ENCODE data around the gene MT1M. TPM values are rescaled to one million over a fixed set of nuclear protein-coding genes. Genes with fewer than 3 reads are reported as not detected.
"Not testable (repeated sequence)": the region's sequence is repeated elsewhere in the genome, so short reads cannot be mapped to it uniquely, and the experiment has no call there.

The MT1M gene
- polyA plus RNA-seq, 4 donors = 0.27 to 1.1 (median 0.32) TPM; not detected in 1

DNA sequence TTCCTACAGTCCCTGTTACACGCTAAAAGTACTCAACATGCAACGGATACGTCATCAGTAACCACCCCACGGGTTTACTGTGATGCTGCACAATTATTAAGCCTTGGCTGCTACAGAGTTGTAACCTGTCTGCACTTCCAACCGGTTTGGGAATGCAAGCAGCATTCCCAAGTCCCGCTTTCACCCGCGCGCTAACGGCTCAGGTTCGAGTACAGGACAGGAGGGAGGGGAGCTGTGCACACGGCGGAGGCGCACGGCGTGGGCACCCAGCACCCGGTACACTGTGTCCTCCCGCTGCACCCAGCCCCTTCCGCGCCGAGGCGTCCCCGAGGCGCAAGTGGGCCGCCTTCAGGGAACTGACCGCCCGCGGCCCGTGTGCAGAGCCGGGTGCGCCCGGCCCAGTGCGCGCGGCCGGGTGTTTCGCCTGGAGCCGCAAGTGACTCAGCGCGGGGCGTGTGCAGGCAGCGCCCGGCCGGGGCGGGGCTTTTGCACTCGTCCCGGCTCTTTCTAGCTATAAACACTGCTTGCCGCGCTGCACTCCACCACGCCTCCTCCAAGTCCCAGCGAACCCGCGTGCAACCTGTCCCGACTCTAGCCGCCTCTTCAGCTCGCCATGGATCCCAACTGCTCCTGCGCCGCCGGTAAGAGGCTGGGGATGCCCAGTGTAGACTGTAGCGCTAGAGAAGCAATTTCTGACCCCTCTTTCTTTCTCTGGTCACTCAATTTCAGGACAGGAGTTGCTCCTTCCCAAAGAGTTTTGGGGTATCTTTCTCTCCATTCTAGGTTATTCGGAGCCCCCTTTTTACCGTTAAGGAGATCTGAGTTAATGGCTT lies 24.2 kb upstream of the MT1M start, which contains the start of gene MT2A:
MT2A (plus strand) TSS at position 542 of the 833 bp plus-strand sequence; CDS start at position 614, 72 bp downstream.
- DNase-seq (ENCODE audit: low read depth in 4 of 4, low spot score in 3 of 4) = peak; percentile 66 to 82 (median 76)

DNA sequence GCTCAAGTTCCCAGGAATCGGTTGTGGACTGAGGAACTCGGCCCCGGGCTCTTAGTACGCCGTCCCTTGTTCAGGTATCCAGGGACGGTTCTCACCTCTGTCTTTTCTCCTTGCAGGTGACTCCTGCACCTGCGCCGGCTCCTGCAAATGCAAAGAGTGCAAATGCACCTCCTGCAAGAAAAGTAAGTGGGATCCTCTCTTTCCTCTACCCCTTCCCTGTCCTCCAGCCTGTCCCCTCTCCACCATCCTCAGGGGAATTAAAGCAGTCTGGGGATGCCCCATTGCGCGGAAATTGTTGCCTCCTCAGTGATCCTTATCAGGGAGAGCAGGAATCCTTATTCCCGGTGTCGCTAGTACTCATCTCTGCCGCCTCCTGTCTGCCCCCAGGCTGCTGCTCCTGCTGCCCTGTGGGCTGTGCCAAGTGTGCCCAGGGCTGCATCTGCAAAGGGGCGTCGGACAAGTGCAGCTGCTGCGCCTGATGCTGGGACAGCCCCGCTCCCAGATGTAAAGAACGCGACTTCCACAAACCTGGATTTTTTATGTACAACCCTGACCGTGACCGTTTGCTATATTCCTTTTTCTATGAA lies 23.5 kb upstream of the MT1M start:
- no peak for DNase-seq (ENCODE audit: low read depth in 4 of 4, low spot score in 3 of 4)

DNA sequence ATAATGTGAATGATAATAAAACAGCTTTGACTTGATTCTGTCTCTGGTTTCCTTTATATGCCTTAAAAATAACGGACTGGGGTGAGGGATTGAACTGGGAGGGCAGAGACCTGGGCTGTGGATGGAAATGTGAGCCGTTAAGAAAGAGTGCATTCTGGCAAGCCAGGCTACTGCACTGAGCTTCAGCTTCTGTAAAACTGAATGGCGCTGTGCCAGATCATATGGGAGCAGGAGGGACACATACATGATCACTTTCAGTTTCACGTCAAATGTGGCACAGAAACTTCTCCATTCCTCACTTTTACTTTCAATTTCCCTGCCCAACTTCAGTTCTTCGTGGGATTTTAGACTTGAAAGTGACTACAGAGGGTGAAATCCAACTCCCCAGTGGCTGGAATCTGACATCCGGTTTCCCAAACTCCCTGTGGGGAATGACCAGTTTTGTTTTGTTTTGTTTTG lies 23.0 kb upstream of the MT1M start:
- peak in 1 of 4 donors; percentile 61 for DNase-seq (ENCODE audit: low read depth in 4 of 4, low spot score in 3 of 4)

DNA sequence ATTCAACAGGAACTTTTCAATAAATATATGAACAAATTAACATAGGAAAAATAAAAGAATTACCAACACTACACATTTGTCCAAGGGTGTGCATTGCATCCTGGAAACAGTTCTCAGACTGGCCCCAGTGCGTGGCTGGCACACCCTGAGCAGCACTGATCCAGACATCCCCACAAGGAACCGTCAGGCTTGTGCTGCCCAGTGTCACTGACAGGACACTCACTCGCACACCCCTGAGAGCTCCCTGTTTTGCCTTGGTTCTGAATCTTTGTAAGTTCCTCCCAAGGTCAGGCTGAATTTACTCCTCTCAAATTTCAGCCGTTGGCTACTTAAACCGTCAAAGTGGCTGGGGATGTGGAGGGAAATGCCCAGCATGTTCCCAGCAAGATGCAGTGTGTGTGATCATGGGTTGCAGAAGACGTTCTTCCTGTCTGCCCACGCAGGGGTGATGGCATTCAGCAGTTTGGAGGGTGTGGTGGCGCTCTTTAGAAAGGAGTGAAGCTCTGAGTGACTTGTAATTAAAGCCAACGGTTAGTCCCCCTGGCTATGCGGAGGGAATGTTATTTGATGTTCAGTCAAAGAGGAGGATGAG lies 22.3 kb upstream of the MT1M start:
- no peak for DNase-seq (ENCODE audit: low read depth in 4 of 4, low spot score in 3 of 4)

DNA sequence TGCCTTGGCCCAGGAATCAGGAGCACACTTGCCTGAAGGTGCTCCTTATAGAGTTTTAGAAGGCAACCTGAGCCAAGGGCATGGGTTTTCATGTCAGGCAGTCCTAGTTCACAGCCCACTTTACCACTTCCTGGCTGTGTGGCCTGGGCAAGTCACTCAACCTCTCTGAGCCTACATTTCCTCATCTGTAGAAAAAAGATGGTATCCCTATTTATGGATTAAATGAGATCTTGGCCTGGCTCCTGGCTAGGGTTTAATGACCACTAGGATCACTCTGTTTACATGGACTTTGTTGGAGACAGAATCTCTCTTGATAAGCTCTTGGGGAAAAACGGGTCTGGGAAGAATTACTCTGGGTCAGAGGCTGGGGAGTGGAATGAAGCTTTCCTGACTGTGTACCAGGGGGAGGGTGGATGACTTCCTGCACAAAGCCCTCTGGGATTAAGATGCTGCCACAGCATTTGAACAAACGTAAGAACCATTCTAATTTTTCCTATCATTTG lies 21.8 kb upstream of the MT1M start:
- DNase-seq (ENCODE audit: low read depth in 4 of 4, low spot score in 3 of 4) = no peak

GRCh38 chr16:56611281-56611833 lies 21.1 kb upstream of the MT1M start:
- DNase-seq (ENCODE audit: low read depth in 4 of 4, low spot score in 3 of 4) = no peak

DNA sequence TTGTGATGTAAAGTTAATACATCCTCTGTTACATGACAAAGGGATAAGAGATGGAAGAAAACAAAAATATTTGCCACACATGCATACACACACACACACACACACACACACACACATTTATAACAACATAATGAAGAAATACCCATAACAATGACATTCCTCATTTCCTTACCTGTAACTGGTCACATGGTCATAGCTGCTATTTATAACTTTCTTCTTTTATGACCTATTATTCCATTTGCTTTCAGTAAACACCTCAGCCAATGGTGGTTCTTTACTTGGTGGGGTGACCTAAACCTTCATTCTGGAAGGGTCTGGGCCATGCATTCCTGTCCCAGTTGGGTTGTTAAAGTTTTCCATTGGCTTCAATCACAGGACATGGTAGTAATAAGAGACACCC lies 18.8 kb upstream of the MT1M start:
- no peak for DNase-seq (ENCODE audit: low read depth in 4 of 4, low spot score in 3 of 4)

- DNase-seq (ENCODE audit: low read depth in 4 of 4, low spot score in 3 of 4) = no peak
Observed at GRCh38 chr16:56614549-56614991, 17.9 kb upstream of the MT1M start.

DNA sequence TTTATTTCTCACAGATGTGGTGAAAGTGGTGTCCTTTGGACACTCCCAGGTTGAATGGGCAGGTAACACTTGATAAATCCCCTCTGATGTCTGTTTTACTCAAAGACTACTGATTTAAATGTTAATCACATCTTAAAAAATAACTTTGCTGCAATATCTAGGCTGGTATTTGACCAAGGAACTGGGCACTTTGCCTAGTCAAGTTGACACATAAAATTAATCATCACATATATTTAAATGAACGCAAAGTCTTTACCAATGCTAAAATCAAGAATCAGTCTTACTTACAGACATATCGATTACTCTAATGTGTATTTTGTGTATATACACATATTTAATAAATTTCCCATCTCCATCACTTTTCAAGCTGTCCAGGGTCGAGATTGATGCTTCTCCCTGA lies 17.1 kb upstream of the MT1M start:
- DNase-seq (ENCODE audit: low read depth in 4 of 4, low spot score in 3 of 4) = no peak

DNA sequence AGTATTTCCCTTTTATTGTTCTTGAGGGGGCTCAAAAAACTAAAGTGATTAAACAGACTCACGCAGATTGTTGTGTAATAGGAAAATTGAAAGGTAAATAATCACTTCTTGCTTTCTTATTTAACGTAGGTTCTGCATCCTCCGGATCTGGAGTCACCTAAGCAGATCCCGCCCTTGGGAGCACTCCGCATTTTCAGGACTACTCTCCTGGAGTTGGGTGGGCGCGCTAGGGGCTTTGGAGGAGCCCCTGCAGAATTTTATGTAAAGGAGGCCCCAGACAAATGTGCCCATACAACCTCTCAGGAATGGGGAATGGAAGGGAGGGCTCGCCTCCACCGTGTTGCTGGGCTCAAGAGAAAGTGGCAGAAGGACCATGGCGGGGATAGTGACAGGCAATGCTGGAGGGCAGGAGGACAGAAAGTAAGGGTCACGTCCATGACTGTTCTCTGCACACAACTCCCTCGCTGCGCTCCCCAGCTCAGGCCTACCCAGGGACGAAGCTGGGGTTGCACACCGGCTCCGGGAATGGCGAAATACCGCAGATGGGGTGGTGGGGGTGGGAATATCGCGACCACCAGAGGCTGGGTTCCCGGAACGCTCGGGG lies 15.7 kb upstream of the MT1M start:
- no peak for DNase-seq (ENCODE audit: low read depth in 4 of 4, low spot score in 3 of 4)

- DNase-seq (ENCODE audit: low read depth in 4 of 4, low spot score in 3 of 4) = no peak
Observed at GRCh38 chr16:56617212-56618085, 15.0 kb upstream of the MT1M start.

GRCh38 chr16:56618138-56618537 lies 14.3 kb upstream of the MT1M start:
- DNase-seq (ENCODE audit: low read depth in 4 of 4, low spot score in 3 of 4) = no peak

- DNase-seq (ENCODE audit: low read depth in 4 of 4, low spot score in 3 of 4) = no peak
Observed at GRCh38 chr16:56620339-56620897, 12.0 kb upstream of the MT1M start.

GRCh38 chr16:56621665-56622445 lies 10.6 kb upstream of the MT1M start:
- not testable (repeated sequence) for DNase-seq (ENCODE audit: low read depth in 4 of 4, low spot score in 3 of 4)

DNA sequence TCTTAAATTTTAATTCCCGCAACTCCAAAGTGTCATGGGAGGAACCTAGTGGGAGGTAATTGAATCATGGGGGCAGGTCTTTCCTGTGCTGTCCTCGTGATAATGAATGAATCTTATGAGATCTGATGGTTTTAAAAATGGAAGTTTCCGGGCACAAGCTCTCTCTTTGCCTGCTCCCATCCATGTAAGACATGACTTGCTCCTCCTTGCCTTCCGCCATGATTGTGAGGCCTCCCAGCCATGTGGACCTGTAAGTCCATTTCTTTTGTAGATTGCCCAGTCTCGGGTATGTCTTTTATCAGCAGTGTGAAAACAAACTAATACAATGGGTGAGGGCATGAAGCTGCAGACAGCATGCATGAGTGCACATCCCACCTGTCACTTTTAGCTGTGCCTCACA lies 9.3 kb upstream of the MT1M start:
- DNase-seq (ENCODE audit: low read depth in 4 of 4, low spot score in 3 of 4) = not testable (repeated sequence)

- DNase-seq (ENCODE audit: low read depth in 4 of 4, low spot score in 3 of 4) = no peak
Observed at GRCh38 chr16:56623637-56624036, 8.8 kb upstream of the MT1M start.

DNA sequence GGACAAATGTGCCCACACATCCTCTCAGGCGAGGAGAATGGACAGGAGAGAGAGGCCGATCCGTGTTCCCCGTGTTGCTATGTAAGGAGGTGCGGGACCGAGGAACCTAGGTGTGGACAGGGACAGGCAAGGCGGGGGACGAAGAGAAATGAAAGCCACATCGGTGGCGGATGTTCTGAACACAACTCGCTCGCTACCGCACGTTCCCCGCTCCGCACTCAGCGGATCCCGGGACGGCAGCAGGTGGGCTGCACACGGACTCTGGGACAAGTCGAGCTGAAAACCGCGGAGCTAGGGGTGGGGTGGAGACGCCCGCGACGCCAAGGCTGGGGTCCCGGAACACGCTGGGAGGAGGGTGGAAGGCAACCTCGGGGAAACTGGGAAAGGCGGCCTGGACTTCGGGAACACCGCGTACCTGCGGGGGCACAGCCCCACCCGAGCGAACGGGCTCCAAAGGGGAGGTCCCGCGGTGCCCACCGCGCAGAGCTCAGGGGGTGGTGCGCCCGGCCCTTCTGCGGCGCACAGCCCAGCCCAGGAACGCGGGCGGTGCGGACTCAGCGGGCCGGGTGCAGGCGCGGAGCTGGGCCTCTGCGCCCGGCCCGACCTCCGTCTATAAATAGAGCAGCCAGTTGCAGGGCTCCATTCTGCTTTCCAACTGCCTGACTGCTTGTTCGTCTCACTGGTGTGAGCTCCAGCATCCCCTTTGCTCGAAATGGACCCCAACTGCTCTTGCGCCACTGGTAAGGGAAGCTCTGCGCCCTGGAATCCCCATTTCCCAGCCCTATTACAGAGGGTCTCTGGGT lies 7.1 kb upstream of the MT1M start, which contains the start of gene MT1E:
MT1E (plus strand) TSS at position 642 of the 803 bp plus-strand sequence; CDS start at position 713, 71 bp downstream.
- no peak for DNase-seq (ENCODE audit: low read depth in 4 of 4, low spot score in 3 of 4)

Measured in left renal pelvis (tissue), 4 donors.